Urinary bladder (tissue), 4 donors: Measurements from ENCODE around the gene AP1S3. TPM values are rescaled to one million over a fixed set of nuclear protein-coding genes. Genes with fewer than 3 reads are reported as not detected.
"Not testable (repeated sequence)": the region's sequence is repeated elsewhere in the genome, so short reads cannot be mapped to it uniquely, and the experiment has no call there.

ENCODE experiments used
- DNase-seq: peaks from one replicate; pipeline ENCODE4 v3.0.0-alpha.2; 2015; ENCODE audit errors: extremely low spot score
- H3K27ac ChIP-seq: one replicate; pipeline ENCODE4 v1.5.1; 2013; ENCODE audit warnings: low read depth, mild to moderate bottlenecking, moderate library complexity
- H3K36me3 ChIP-seq: one replicate; pipeline ENCODE4 v1.6.1; 2013; ENCODE audit warnings: mild to moderate bottlenecking, moderate library complexity; ENCODE audit not compliant: insufficient read depth
- H3K4me1 ChIP-seq: one replicate; pipeline ENCODE4 v1.6.1; 2013; ENCODE audit warnings: mild to moderate bottlenecking, moderate library complexity; ENCODE audit not compliant: insufficient read depth
- H3K4me3 ChIP-seq: one replicate; pipeline ENCODE4 v1.5.1; 2013; ENCODE audit warnings: low read depth, low read length
- WGBS: extraction: QIAGEN DNeasy Blood & Tissue Kit; methylation state at CpG from one replicate; pipeline ENCODE4 v1.1.7; 2013; 5-methylcytosine and 5-hydroxymethylcytosine counted together
- polyA plus RNA-seq: library from polyadenylated mRNA; stranded (reverse); fragments of 200-250 nt; gene quantifications from one replicate; pipeline ENCODE4 v1.2.3, GENCODE V29; 2013
- total RNA-seq: library from RNA; depleted of rRNA; stranded (reverse); fragments of >200 nt; gene quantifications from one replicate; pipeline ENCODE4 v1.2.3, GENCODE V29; 2014
- donor health status: healthy with polysubstance abuse.
- donor health status: healthy.

The AP1S3 gene
- total and polyA plus RNA-seq, 2 donors: 2.1 to 10.0 TPM

GRCh38 chr2:223835701-223836532 is 1.5 kb downstream of the AP1S3 start:
- Histone ChIP-seq H3K4me3 (no peak overlapping the region), H3K4me1 (peaks cover 3% of the 10 kb centered on the region), H3K27ac (no peak overlapping the region), H3K36me3 (no peaks in the 10 kb centered on the region)
- DNase-seq: no peak
- 80% methylated on average over 15 of the region's 15 CpGs for whole genome bisulfite sequencing

- DNase-seq: no peak
- WGBS: 98% methylated on average over 1 of the region's 1 CpG
Observed at GRCh38 chr2:223834431-223834830, 3.0 kb downstream of the AP1S3 start.

GRCh38 chr2:223832241-223832903 is 5.0 kb downstream of the AP1S3 start:
- 50% methylated on average over 8 of the region's 8 CpGs for WGBS
- no peak overlapping the region for H3K27ac ChIP-seq

More at GRCh38 chr2:223834431-223834830, 3.0 kb downstream of the AP1S3 start:
- no peak overlapping the region for H3K4me3 ChIP-seq
- no peak overlapping the region for H3K27ac ChIP-seq
- no peaks in the 10 kb centered on the region for H3K36me3 ChIP-seq
- peaks cover 3% of the 10 kb centered on the region for H3K4me1 ChIP-seq

GRCh38 chr2:223829128-223829527 is 8.3 kb downstream of the AP1S3 start:
- Histone ChIP-seq H3K4me1 (no peaks in the 10 kb centered on the region), H3K27ac (no peak overlapping the region), H3K4me3 (no peak overlapping the region), H3K36me3 (no peaks in the 10 kb centered on the region)
- WGBS: 95% methylated on average over 5 of the region's 5 CpGs
- no peak for DNase-seq

More at GRCh38 chr2:223832241-223832903, 5.0 kb downstream of the AP1S3 start:
- Histone ChIP-seq H3K4me3 (no peak overlapping the region), H3K36me3 (no peaks in the 10 kb centered on the region), H3K4me1 (peaks cover 3% of the 10 kb centered on the region)
- no peak for DNase-seq

- no peak for DNase-seq
- WGBS: 93% methylated on average over 6 of the region's 6 CpGs
- no peak overlapping the region for H3K4me3 ChIP-seq
- no peaks in the 10 kb centered on the region for H3K4me1 ChIP-seq
- no peaks in the 10 kb centered on the region for H3K36me3 ChIP-seq
- H3K27ac ChIP-seq: no peak overlapping the region
Observed at GRCh38 chr2:223828314-223828713, 9.1 kb downstream of the AP1S3 start.

GRCh38 chr2:223826995-223827394 is 10.4 kb downstream of the AP1S3 start:
- Histone ChIP-seq H3K27ac (no peak overlapping the region), H3K4me1 (no peaks in the 10 kb centered on the region), H3K4me3 (no peak overlapping the region), H3K36me3 (no peaks in the 10 kb centered on the region)
- DNase-seq: no peak
- WGBS: 81% methylated on average over 4 of the region's 4 CpGs

- 97% methylated on average over 8 of the region's 8 CpGs for WGBS
- no peak for DNase-seq
- Histone ChIP-seq H3K4me3 (no peak overlapping the region), H3K27ac (no peak overlapping the region), H3K36me3 (no peaks in the 10 kb centered on the region), H3K4me1 (no peaks in the 10 kb centered on the region)
Observed at GRCh38 chr2:223824301-223824700, 13.1 kb downstream of the AP1S3 start.

GRCh38 chr2:223822818-223823217 is 14.6 kb downstream of the AP1S3 start:
- H3K27ac ChIP-seq: no peak overlapping the region
- H3K4me3 ChIP-seq: no peak overlapping the region

GRCh38 chr2:223820549-223820948 is 16.8 kb downstream of the AP1S3 start:
- H3K36me3 ChIP-seq: no peaks in the 10 kb centered on the region
- H3K4me1 ChIP-seq: no peaks in the 10 kb centered on the region
- H3K4me3 ChIP-seq: no peak overlapping the region
- no peak overlapping the region for H3K27ac ChIP-seq
- 35% methylated on average over 2 of the region's 2 CpGs for WGBS
- no peak for DNase-seq

More at GRCh38 chr2:223822818-223823217, 14.6 kb downstream of the AP1S3 start:
- no peaks in the 10 kb centered on the region for H3K4me1 ChIP-seq
- no peak for DNase-seq
- no peaks in the 10 kb centered on the region for H3K36me3 ChIP-seq

GRCh38 chr2:223819891-223820290 is 17.5 kb downstream of the AP1S3 start:
- Histone ChIP-seq H3K4me3 (no peak overlapping the region), H3K4me1 (no peaks in the 10 kb centered on the region), H3K27ac (no peak overlapping the region), H3K36me3 (no peaks in the 10 kb centered on the region)
- 63% methylated on average over 3 of the region's 3 CpGs for WGBS
- DNase-seq: no peak

GRCh38 chr2:223815884-223816570 is 21.4 kb downstream of the AP1S3 start:
- Histone ChIP-seq H3K27ac (no peak overlapping the region), H3K4me1 (no peaks in the 10 kb centered on the region), H3K36me3 (no peaks in the 10 kb centered on the region), H3K4me3 (no peak overlapping the region)
- WGBS: 46% methylated on average over 13 of the region's 13 CpGs
- no peak for DNase-seq

GRCh38 chr2:223815186-223815883 is 22.0 kb downstream of the AP1S3 start:
- peak; percentile 57 for DNase-seq
- H3K4me3 ChIP-seq: no peak overlapping the region
- no peaks in the 10 kb centered on the region for H3K36me3 ChIP-seq
- H3K4me1 ChIP-seq: no peaks in the 10 kb centered on the region
- 88% methylated on average over 3 of the region's 3 CpGs for WGBS
- H3K27ac ChIP-seq: peak overlapping the region; percentile 2

GRCh38 chr2:223814764-223815163 is 22.6 kb downstream of the AP1S3 start:
- H3K36me3 ChIP-seq, H3K4me3 ChIP-seq, H3K4me1 ChIP-seq, DNase-seq: not testable (repeated sequence)
- 81% methylated on average over 3 of the region's 3 CpGs for WGBS
- peak overlapping the region; percentile 2 for H3K27ac ChIP-seq
